Measurements from ENCODE around the gene SCARB2. TPM values are rescaled to one million over a fixed set of nuclear protein-coding genes. Genes with fewer than 3 reads are reported as not detected.

The SCARB2 gene
- total and polyA plus RNA-seq, 2 of the 4 experiments (the other 2 are of a cell fraction): 69.2 to 102 TPM

- Histone ChIP-seq H3K18ac (ENCODE audit: low read depth, low read length) (no peak overlapping the region), H4K8ac (ENCODE audit: low read depth in 2 of 2, low read length in 2 of 2) (no peak overlapping the region), H2AK9ac (replicated peaks; ENCODE audit: low read depth, low read length, poor library complexity) (no peak overlapping the region), H3K27me3 (ENCODE audit: control insufficient read depth, insufficient read depth, low read length) (peaks cover 6% of the 10 kb centered on the region; the same call in 1 of the 2 replicates), H3K27ac (ENCODE audit: insufficient read depth, low read length) (no peak overlapping the region), H2BK120ac (ENCODE audit: low read depth, low read length) (no peak overlapping the region), H2BK5ac (ENCODE audit: low read depth, low read length, poor library complexity, severe bottlenecking) (no peak overlapping the region), H3K4me1 (ENCODE audit: control insufficient read depth, insufficient read depth, low read length) (no peaks in the 10 kb centered on the region), H3K4me2 (ENCODE audit: low read depth, low read length) (no peak overlapping the region), H2BK15ac (ENCODE audit: low read depth, low read length) (no peak overlapping the region), H3K4me3 (ENCODE audit: insufficient read depth, low read depth, low read length) (no peak overlapping the region), H3K9ac (ENCODE audit: low read depth, low read length) (no peak overlapping the region), H3K56ac (ENCODE audit: extremely low read depth, insufficient read depth, low read length) (no peak overlapping the region), H3K9me3 (ENCODE audit: control insufficient read depth, insufficient read depth, low read length) (peaks cover 3% of the 10 kb centered on the region), H4K5ac (ENCODE audit: low read depth, low read length) (no peak overlapping the region), H3K79me1 (ENCODE audit: low read depth in 1 of 2, low read length in 2 of 2) (no peaks in the 10 kb centered on the region), H3K14ac (replicated peaks; ENCODE audit: low read depth, low read length) (no peak overlapping the region), H3K4ac (ENCODE audit: low read depth, low read length) (no peak overlapping the region), H2AK5ac (ENCODE audit: low read depth, low read length) (no peak overlapping the region), H3K9me1 (ENCODE audit: insufficient read depth, low read length) (no peaks in the 10 kb centered on the region), H2AFZ (replicated peaks; ENCODE audit: low read length, poor library complexity) (no peak overlapping the region), H4K91ac (ENCODE audit: insufficient read depth, low read depth, low read length) (no peak overlapping the region), H4K20me1 (ENCODE audit: insufficient read depth, low read length) (no peaks in the 10 kb centered on the region), H3K36me3 (ENCODE audit: control insufficient read depth, insufficient read depth, low read length) (no peaks in the 10 kb centered on the region), H3K23ac (ENCODE audit: low read depth, low read length) (no peak overlapping the region), H2BK20ac (ENCODE audit: low read depth, low read length) (no peak overlapping the region)
- dilution Hi-C loops (cut with HindIII; ENCODE audit: low sequenced_read_pairs, unreplicated experiment): no loop called here
- no CpG with 5 or more reads among the region's 4 CpGs for WGBS, 2 experiments (ENCODE audit: extremely low coverage in 2 of 2, insufficient read length in 1 of 2)
- intact Hi-C loops (cut with micrococcal nuclease): no loop called here
- CTCF ChIA-PET: interaction anchor here (1.0 kb wide), 1 partner anchor 13 kb away, joined by 3 read pairs; no protein-coding TSS in a partner anchor
- ATAC-seq (ENCODE audit: low read depth) (no peak), DNase-seq (no peak)
- no TSS peak for BruUV-seq (replicated peaks)
- in situ Hi-C loops (cut with MboI; ENCODE audit: low sequenced_read_pairs): no loop called here
- POLR2A ChIA-PET (ENCODE audit: unreplicated experiment): interaction anchor here (0.6 kb wide), 1 partner anchor 1501 kb away, joined by 3 read pairs; no protein-coding TSS in a partner anchor
- TF ChIP-seq ELK1 (IDR thresholded peaks at IDR 0.05; ENCODE audit: borderline replicate concordance, low read depth, low read length) (no peak), CTCF (conservative IDR thresholded peaks at IDR 0.05; ENCODE audit: low read depth, low read length) (no peak), FOS (IDR thresholded peaks at IDR 0.05; ENCODE audit: low read depth, low read length) (no peak), CHD1 (IDR thresholded peaks at IDR 0.05; ENCODE audit: low read depth, low read length) (no peak), RCOR1 (IDR thresholded peaks at IDR 0.05; ENCODE audit: insufficient replicate concordance, low read length) (no peak), CEBPB (IDR thresholded peaks at IDR 0.05; ENCODE audit: low read depth, low read length) (no peak), POLR2A (IDR thresholded peaks at IDR 0.05; ENCODE audit: low read depth, low read length) (no peak), RFX5 (IDR thresholded peaks at IDR 0.05; ENCODE audit: low read depth, low read length) (no peak), USF2 (IDR thresholded peaks at IDR 0.05; ENCODE audit: low read depth, low read length) (no peak), MAZ (IDR thresholded peaks at IDR 0.05; ENCODE audit: borderline replicate concordance, low read depth, low read length) (no peak), BHLHE40 (IDR thresholded peaks at IDR 0.05; ENCODE audit: low read depth, low read length) (no peak), NFE2L2 (IDR thresholded peaks at IDR 0.05; ENCODE audit: low read depth, low read length) (no peak), RAD21 (IDR thresholded peaks at IDR 0.05; ENCODE audit: low read length) (no peak), SMC3 (IDR thresholded peaks at IDR 0.05; ENCODE audit: low read depth, low read length) (no peak), MAFK (IDR thresholded peaks at IDR 0.05; ENCODE audit: low read depth, low read length) (no peak), MXI1 (IDR thresholded peaks at IDR 0.05; ENCODE audit: borderline replicate concordance, low read depth, low read length) (no peak)
Measured at GRCh38 chr4:76233083-76233482, 19.5 kb upstream of the SCARB2 start.
